Femur (tissue), 1 donor: ENCODE measurements around the gene RNF111.
"Not testable (repeated sequence)": the region's sequence is repeated elsewhere in the genome, so short reads cannot be mapped to it uniquely, and the experiment has no call there.

ENCODE experiments used
- DNase-seq: peaks from one replicate; pipeline ENCODE4 v3.0.0-alpha.2; 2017

Gene RNF111

GRCh38 chr15:59140422-59141226 lies 153.2 kb downstream of the RNF111 start:
- no peak for DNase-seq

- DNase-seq = no peak
Measured at GRCh38 chr15:59143281-59143680, 155.8 kb downstream of the RNF111 start.

GRCh38 chr15:59144594-59144993 lies 157.1 kb downstream of the RNF111 start:
- DNase-seq = not testable (repeated sequence)
